ENCODE measurements around the gene COL1A1. TPM values are rescaled to one million over a fixed set of nuclear protein-coding genes. Genes with fewer than 3 reads are reported as not detected.

COL1A1 gene
- total and polyA plus RNA-seq, 9 donors: 71.2 to 1,087 (median 523) TPM

GRCh38 chr17:50240851-50241250 lies 39.4 kb upstream of the COL1A1 start:
- Histone ChIP-seq H3K4me1 (ENCODE audit: insufficient read depth) (peaks cover 3% of the 10 kb centered on the region), H3K27ac (no peak overlapping the region), H3K4me3 (no peak overlapping the region), H3K9me3 (no peaks in the 10 kb centered on the region), H3K36me3 (no peaks in the 10 kb centered on the region), H3K27me3 (no peaks in the 10 kb centered on the region)
- TF ChIP-seq, protein P1, sequence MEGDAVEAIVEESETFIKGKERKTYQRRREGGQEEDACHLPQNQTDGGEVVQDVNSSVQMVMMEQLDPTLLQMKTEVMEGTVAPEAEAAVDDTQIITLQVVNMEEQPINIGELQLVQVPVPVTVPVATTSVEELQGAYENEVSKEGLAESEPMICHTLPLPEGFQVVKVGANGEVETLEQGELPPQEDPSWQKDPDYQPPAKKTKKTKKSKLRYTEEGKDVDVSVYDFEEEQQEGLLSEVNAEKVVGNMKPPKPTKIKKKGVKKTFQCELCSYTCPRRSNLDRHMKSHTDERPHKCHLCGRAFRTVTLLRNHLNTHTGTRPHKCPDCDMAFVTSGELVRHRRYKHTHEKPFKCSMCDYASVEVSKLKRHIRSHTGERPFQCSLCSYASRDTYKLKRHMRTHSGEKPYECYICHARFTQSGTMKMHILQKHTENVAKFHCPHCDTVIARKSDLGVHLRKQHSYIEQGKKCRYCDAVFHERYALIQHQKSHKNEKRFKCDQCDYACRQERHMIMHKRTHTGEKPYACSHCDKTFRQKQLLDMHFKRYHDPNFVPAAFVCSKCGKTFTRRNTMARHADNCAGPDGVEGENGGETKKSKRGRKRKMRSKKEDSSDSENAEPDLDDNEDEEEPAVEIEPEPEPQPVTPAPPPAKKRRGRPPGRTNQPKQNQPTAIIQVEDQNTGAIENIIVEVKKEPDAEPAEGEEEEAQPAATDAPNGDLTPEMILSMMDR (IDR thresholded peaks at IDR 0.05): no peak
- no peak for TF ChIP-seq EP300 (IDR thresholded peaks at IDR 0.05)
- TF ChIP-seq POLR2A (IDR thresholded peaks at IDR 0.05): no peak
- DNase-seq: no peak
- 78 to 87% (median 85%) methylated on average over 1 of the region's 1 CpG for WGBS, 3 donors
- intact Hi-C loops (cut with DNase I): no loop called here

GRCh38 chr17:50239937-50240336 lies 38.5 kb upstream of the COL1A1 start:
- DNase-seq: no peak
- Histone ChIP-seq H3K9me3 (no peaks in the 10 kb centered on the region), H3K4me1 (ENCODE audit: insufficient read depth) (peaks cover 3% of the 10 kb centered on the region), H3K27ac (no peak overlapping the region), H3K36me3 (no peaks in the 10 kb centered on the region), H3K4me3 (no peak overlapping the region), H3K27me3 (no peaks in the 10 kb centered on the region)
- TF ChIP-seq EP300 (IDR thresholded peaks at IDR 0.05): no peak
- TF ChIP-seq, protein P1 (IDR thresholded peaks at IDR 0.05): no peak
- no peak for TF ChIP-seq POLR2A (IDR thresholded peaks at IDR 0.05)
- WGBS, 3 donors: 27 to 49% (median 42%) methylated on average over 4 of the region's 4 CpGs
- intact Hi-C loops (cut with DNase I): no loop called here

DNA sequence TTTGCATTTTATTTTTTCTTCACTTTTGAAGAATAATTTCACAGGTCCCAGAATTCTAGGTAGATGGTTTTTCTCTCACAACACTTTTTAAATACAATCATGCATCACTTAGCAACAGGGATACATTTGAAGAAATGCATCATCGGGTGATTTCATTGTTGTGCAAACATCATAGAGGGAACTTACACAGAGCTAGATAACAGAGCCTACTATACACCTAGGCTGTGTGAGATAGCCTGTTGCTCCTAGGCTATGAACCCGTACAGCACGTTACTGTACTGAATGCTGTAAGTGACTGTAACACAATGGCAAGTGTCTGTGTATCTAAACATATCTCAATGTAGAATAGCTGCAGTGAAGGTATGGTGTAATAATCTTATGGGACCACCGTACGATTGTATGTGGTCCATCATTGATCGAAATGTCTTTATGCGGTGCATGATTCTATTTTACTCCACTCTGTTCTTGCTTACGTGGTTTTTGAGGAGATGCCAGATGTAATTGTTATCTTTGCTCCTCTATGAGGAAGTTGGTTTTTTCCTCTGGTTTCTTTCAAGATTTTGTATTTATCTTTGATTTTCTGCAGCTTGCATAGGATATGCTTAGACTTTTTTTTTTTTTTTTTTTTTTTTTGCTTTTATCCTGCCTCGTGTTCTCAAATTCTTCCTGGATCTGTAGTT lies 37.3 kb upstream of the COL1A1 start:
- TF ChIP-seq, protein P1 (IDR thresholded peaks at IDR 0.05): no peak
- no peak for TF ChIP-seq EP300 (IDR thresholded peaks at IDR 0.05)
- TF ChIP-seq POLR2A (IDR thresholded peaks at IDR 0.05): no peak
- Histone ChIP-seq H3K36me3 (no peaks in the 10 kb centered on the region), H3K9me3 (no peaks in the 10 kb centered on the region), H3K27ac (no peak overlapping the region), H3K4me1 (ENCODE audit: insufficient read depth) (peaks cover 3% of the 10 kb centered on the region), H3K4me3 (no peak overlapping the region), H3K27me3 (no peaks in the 10 kb centered on the region)
- 13 to 23% (median 17%) methylated on average over 9 of the region's 9 CpGs for WGBS, 3 donors
- no peak for DNase-seq
- intact Hi-C loops (cut with DNase I): no loop called here

- Histone ChIP-seq H3K27ac (no peak overlapping the region), H3K27me3 (no peaks in the 10 kb centered on the region), H3K36me3 (no peaks in the 10 kb centered on the region), H3K9me3 (no peaks in the 10 kb centered on the region), H3K4me3 (no peak overlapping the region), H3K4me1 (ENCODE audit: insufficient read depth) (peaks cover 3% of the 10 kb centered on the region)
- WGBS, 3 donors: 22 to 35% (median 23%) methylated on average over 2 of the region's 2 CpGs
- intact Hi-C loops (cut with DNase I): no loop called here
- TF ChIP-seq, protein P1 (IDR thresholded peaks at IDR 0.05): no peak
- no peak for TF ChIP-seq POLR2A (IDR thresholded peaks at IDR 0.05)
- TF ChIP-seq EP300 (IDR thresholded peaks at IDR 0.05): no peak
- DNase-seq: no peak
These were observed 36.5 kb upstream of the COL1A1 start for GRCh38 chr17:50237901-50238300.

All from ovary (tissue), 9 donors.